Neural progenitor cell (in vitro differentiated cells): Measurements from ENCODE around the gene DTNB. TPM values are rescaled to one million over a fixed set of nuclear protein-coding genes. Genes with fewer than 3 reads are reported as not detected.

Experiments
- DNase-seq: peaks from one replicate; pipeline ENCODE4 v3.0.0-alpha.2; 2016; ENCODE audit warnings: low spot score
- H2AFZ ChIP-seq: fragments of 200-600 bp; sonication (generic); replicated peaks from 2 replicates; pipeline ENCODE4 v1.6.1; 2016; ENCODE audit warnings: antibody characterized with exemption
- H3F3A ChIP-seq: fragments of 200-600 bp; sonication (generic); 2 replicates; pipeline ENCODE4 v1.6.1; 2016; ENCODE audit warnings: antibody characterized with exemption, low read depth
- H3K27ac ChIP-seq: fragments of 200-600 bp; sonication (generic); 2 replicates; pipeline ENCODE4 v1.5.1; 2016; ENCODE audit warnings: mild to moderate bottlenecking
- H3K27me3 ChIP-seq: fragments of 200-600 bp; sonication (generic); 2 replicates; pipeline ENCODE4 v1.6.1; 2016; ENCODE audit warnings: mild to moderate bottlenecking, moderate library complexity
- H3K36me3 ChIP-seq: fragments of 200-600 bp; sonication (generic); 2 replicates; pipeline ENCODE4 v1.5.1; 2016
- H3K4me1 ChIP-seq: fragments of 200-600 bp; sonication (generic); 2 replicates; pipeline ENCODE4 v1.6.1; 2016; ENCODE audit warnings: mixed run types
- H3K4me2 ChIP-seq: fragments of 200-600 bp; sonication (generic); 2 replicates; pipeline ENCODE4 v1.6.1; 2016
- H3K4me3 ChIP-seq: fragments of 200-600 bp; sonication (generic); 2 replicates; pipeline ENCODE4 v1.5.1; 2016
- H3K79me2 ChIP-seq: fragments of 200-600 bp; sonication (generic); 2 replicates; pipeline ENCODE4 v1.6.1; 2016; ENCODE audit warnings: low read depth
- H3K9ac ChIP-seq: fragments of 200-600 bp; sonication (generic); 2 replicates; pipeline ENCODE4 v1.6.1; 2016
- H3K9me3 ChIP-seq: fragments of 200-600 bp; sonication (generic); 2 replicates; pipeline ENCODE4 v1.5.1; 2016; ENCODE audit warnings: low read depth
- H4K20me1 ChIP-seq: fragments of 200-600 bp; sonication (generic); 2 replicates; pipeline ENCODE4 v1.6.1; 2016; ENCODE audit warnings: low read depth
- H3K27ac Mint-ChIP-seq: 3 replicates; pipeline ENCODE4 v1.8.0; 2021; ENCODE audit warnings: mixed read lengths
- H3K27me3 Mint-ChIP-seq: 2 replicates; pipeline ENCODE4 v1.8.0; 2022; ENCODE audit warnings: low read depth, mild to moderate bottlenecking, inconsistent platforms, moderate library complexity, mixed read lengths; ENCODE audit not compliant: insufficient read depth
- H3K36me3 Mint-ChIP-seq: 3 replicates; pipeline ENCODE4 v1.8.0; 2021; ENCODE audit warnings: mixed read lengths
- H3K4me1 Mint-ChIP-seq: 3 replicates; pipeline ENCODE4 v1.8.0; 2021; ENCODE audit warnings: mixed read lengths
- H3K4me3 Mint-ChIP-seq: 3 replicates; pipeline ENCODE4 v1.8.0; 2021; ENCODE audit warnings: mild to moderate bottlenecking, moderate library complexity, mixed read lengths
- H3K9me3 Mint-ChIP-seq: 3 replicates; pipeline ENCODE4 v1.8.0; 2020; ENCODE audit warnings: mixed read lengths
- CTCF ChIP-seq: fragments of 200-600 bp; sonication (generic); IDR thresholded peaks from 2 replicates; pipeline ENCODE4 v1.5.1; 2017; ENCODE audit warnings: antibody characterized with exemption, mild to moderate bottlenecking
- EZH2 ChIP-seq: fragments of 200-600 bp; sonication (generic); IDR thresholded peaks from 2 replicates; pipeline ENCODE4 v1.6.1; 2017; ENCODE audit warnings: antibody characterized with exemption, mild to moderate bottlenecking, moderate library complexity
- EZH2phosphoT487 ChIP-seq: fragments of 200-600 bp; sonication (generic); IDR thresholded peaks from 2 replicates; pipeline ENCODE4 v1.6.1; 2017; ENCODE audit warnings: antibody characterized with exemption
- total RNA-seq: library from RNA; depleted of rRNA; stranded (reverse); fragments of >200 nt; gene quantifications from 2 replicates; pipeline ENCODE4 v1.2.3, GENCODE V29; 2015; ENCODE audit warnings: low replicate concordance

Gene DTNB
- total RNA-seq, 1 donor from 2014 or later, result 27.1 TPM

GRCh38 chr2:25505622-25506021 is 167.8 kb downstream of the DTNB start:
- Histone ChIP-seq H3K9ac (no peak overlapping the region), H3K9me3 (no peaks in the 10 kb centered on the region), H3F3A (no peaks in the 10 kb centered on the region), H3K27ac (no peak overlapping the region), H2AFZ (no peak overlapping the region), H3K79me2 (no peaks in the 10 kb centered on the region), H3K4me2 (no peak overlapping the region), H3K36me3 (no peaks in the 10 kb centered on the region), H3K27me3 (no peaks in the 10 kb centered on the region), H3K4me1 (no peaks in the 10 kb centered on the region), H4K20me1 (no peaks in the 10 kb centered on the region), H3K4me3 (no peak overlapping the region)
- TF ChIP-seq EZH2phosphoT487 (no peak), CTCF (no peak), EZH2 (no peak)
- Mint-ChIP-seq H3K4me3 (no peak overlapping the region), H3K36me3 (peaks cover 3% of the 10 kb centered on the region), H3K27me3 (no peaks in the 10 kb centered on the region), H3K27ac (no peak overlapping the region), H3K4me1 (no peaks in the 10 kb centered on the region), H3K9me3 (peaks cover 2% of the 10 kb centered on the region)
- DNase-seq, result no peak

DNA sequence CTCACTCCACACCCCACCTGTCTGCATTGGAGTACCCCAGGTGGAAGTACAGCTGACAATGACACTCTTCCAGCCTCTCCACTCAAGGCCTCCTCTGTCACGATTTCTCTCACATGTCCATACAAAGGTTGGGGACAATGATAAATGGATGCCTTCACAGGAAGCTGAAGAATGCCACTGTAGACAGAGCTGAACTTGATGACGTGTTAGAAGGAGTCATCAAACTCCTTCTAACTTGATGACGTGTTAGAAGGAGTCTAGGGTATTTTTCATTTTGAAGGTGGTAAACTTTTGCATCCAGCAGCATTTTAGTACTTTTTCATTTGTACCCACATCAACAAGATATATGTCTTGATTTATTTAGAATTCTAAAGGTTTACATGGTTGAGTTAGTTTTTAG is 168.2 kb downstream of the DTNB start:
- no peak overlapping the region for H3K27ac Mint-ChIP-seq
- H2AFZ ChIP-seq, result no peak overlapping the region
- no peaks in the 10 kb centered on the region for H3K27me3 ChIP-seq
- H3K36me3 ChIP-seq, result no peaks in the 10 kb centered on the region
- no peak overlapping the region for H3K4me3 Mint-ChIP-seq
- H3K27ac ChIP-seq, result no peak overlapping the region
- no peaks in the 10 kb centered on the region for H3K4me1 ChIP-seq
- H3K79me2 ChIP-seq, result no peaks in the 10 kb centered on the region
- no peak overlapping the region for H3K4me3 ChIP-seq
- H4K20me1 ChIP-seq, result no peaks in the 10 kb centered on the region
- no peak for DNase-seq
- peaks cover 2% of the 10 kb centered on the region for H3K9me3 Mint-ChIP-seq
- no peak overlapping the region for H3K9ac ChIP-seq
- no peaks in the 10 kb centered on the region for H3K4me1 Mint-ChIP-seq
- no peaks in the 10 kb centered on the region for H3F3A ChIP-seq
- H3K36me3 Mint-ChIP-seq, result peaks cover 3% of the 10 kb centered on the region
- H3K9me3 ChIP-seq, result no peaks in the 10 kb centered on the region
- TF ChIP-seq EZH2phosphoT487 (no peak), EZH2 (no peak), CTCF (no peak)
- no peak overlapping the region for H3K4me2 ChIP-seq
- H3K27me3 Mint-ChIP-seq, result no peaks in the 10 kb centered on the region

GRCh38 chr2:25504266-25504665 is 169.1 kb downstream of the DTNB start:
- Histone ChIP-seq H3K27ac (no peak overlapping the region), H3F3A (no peaks in the 10 kb centered on the region), H4K20me1 (no peaks in the 10 kb centered on the region), H3K36me3 (no peaks in the 10 kb centered on the region), H3K9me3 (no peaks in the 10 kb centered on the region), H3K4me2 (no peak overlapping the region), H2AFZ (no peak overlapping the region), H3K27me3 (no peaks in the 10 kb centered on the region), H3K79me2 (no peaks in the 10 kb centered on the region), H3K4me3 (no peak overlapping the region), H3K9ac (no peak overlapping the region), H3K4me1 (no peaks in the 10 kb centered on the region)
- no peak for DNase-seq
- TF ChIP-seq EZH2 (no peak), EZH2phosphoT487 (no peak), CTCF (no peak)
- Mint-ChIP-seq H3K27me3 (no peaks in the 10 kb centered on the region), H3K36me3 (peaks cover under 1% of the 10 kb centered on the region), H3K27ac (no peak overlapping the region), H3K4me3 (no peak overlapping the region), H3K9me3 (no peaks in the 10 kb centered on the region), H3K4me1 (peaks cover 3% of the 10 kb centered on the region)

DNA sequence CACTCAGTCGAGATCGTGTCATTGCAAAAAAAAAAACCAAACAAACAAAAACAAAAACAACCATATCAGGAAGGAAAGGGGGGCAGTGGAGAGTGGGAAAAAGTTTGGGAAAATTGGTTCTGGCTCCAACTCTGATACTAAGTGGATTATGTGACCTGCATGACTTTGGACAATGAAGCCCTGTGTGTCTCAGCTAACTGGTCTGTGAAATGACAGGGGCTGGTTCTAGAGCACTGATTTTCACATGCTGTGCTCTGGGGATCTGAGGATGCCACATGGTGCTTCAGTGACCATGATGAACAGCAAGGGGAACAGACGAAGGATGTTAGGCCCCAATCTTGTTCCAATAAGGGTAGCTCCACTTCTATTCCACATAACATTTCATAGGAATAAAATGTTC is 174.2 kb downstream of the DTNB start:
- Histone ChIP-seq H3K27ac (no peak overlapping the region), H3K9me3 (no peaks in the 10 kb centered on the region), H3K4me2 (no peak overlapping the region), H2AFZ (no peak overlapping the region), H3K79me2 (no peaks in the 10 kb centered on the region), H3F3A (peaks cover 6% of the 10 kb centered on the region), H3K9ac (no peak overlapping the region), H3K36me3 (no peaks in the 10 kb centered on the region), H3K27me3 (no peaks in the 10 kb centered on the region), H4K20me1 (no peaks in the 10 kb centered on the region), H3K4me3 (no peak overlapping the region), H3K4me1 (peaks cover 9% of the 10 kb centered on the region)
- Mint-ChIP-seq H3K4me3 (no peak overlapping the region), H3K4me1 (peaks cover 13% of the 10 kb centered on the region), H3K27ac (no peak overlapping the region), H3K27me3 (peaks cover 2% of the 10 kb centered on the region), H3K36me3 (peaks cover 3% of the 10 kb centered on the region), H3K9me3 (no peaks in the 10 kb centered on the region)
- TF ChIP-seq EZH2phosphoT487 (no peak), CTCF (no peak), EZH2 (no peak)
- no peak for DNase-seq
